HG03196 (cell line): ENCODE measurements around the gene NTPCR.

Source experiments
- ATAC-seq: cut with Tn5 transposase; IDR thresholded peaks from one replicate; pipeline ENCODE4 v1.9.1; 2021; ENCODE audit not compliant: unreplicated experiment

NTPCR gene

DNA sequence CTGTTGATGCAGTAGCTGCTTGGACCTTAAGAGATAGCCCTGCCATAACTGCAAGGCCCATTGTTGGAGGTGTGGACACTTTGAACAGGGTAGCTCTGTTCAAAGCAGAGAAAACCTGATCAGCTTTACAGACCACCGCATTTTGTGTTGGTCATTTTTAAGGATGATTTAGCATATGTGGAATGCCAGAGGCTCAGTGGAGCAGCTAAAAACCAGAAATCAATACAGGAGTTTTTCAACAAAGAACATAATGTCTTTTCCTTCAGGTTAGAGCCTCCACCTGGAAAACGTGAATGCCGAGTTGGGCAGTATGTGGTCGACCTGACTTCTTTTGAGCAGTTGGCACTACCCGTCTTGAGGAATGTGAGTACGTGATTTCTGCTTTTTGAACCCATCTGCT is 5.7 kb downstream of the NTPCR start:
- ATAC-seq: no peak

DNA sequence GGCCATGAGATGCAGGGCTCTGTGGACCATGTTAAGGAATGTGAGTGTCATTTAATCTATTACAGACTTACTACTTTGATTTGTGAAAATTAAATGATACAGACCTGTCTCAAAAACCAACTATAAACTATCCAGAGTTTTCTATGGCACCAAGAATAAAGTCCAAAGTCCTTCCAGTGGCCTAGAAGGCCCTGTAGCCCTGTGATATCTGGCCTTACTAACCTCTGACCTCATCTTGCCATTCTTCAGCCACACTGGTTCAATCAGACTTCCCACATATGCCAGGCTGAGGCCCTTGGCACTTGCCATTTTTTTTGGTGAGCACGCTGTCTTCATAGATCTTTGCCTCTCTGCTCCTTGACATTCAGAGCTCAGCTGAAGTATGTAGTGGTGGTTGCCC is 7.7 kb downstream of the NTPCR start:
- no peak for ATAC-seq

DNA sequence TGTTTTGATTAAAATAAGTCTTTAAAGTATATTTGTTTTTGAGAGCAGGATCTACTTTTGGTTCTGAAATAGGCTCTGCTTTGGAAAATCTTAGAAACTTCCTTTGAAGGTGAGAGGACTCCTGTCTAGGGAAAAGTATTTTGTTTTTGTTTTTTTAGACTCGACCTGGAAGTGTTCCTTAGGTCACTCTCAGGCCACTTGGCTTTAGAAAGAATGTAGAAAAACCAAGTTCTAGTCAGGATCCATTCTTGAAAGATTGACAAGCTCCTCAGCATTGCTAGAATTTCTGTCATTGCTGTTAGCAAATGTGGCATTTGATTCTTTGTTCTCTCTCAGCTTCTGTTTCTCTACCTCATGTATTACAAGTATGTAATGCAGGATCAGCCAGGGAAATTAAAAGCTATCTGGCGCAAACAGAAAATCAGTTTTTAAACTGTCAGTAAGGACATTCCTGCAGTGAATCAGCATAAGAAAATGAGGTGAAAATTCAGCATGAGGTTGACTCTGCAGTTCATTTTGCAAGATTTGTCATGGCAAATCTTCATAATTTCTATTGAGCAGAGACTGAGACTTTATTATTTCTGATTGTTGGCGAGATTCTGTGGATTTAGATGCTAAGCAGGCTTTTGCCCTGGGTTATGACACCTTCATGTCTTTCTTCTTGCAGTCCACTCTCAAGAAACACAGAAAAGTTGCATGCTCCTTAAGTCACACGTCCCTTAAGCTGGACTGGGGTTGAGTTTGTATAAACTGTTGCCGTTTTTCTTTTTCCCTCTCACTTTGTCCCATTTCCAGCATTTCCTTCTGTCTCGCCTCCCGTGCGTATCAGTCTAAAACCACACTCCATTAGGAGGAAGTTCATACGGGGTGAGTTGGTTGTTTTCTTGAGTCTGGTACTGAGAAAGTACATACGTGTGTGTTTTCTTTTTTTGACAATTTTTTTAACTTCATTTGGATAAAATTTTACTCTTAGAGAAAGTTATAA is 12.6 kb downstream of the NTPCR start:
- no peak for ATAC-seq

DNA sequence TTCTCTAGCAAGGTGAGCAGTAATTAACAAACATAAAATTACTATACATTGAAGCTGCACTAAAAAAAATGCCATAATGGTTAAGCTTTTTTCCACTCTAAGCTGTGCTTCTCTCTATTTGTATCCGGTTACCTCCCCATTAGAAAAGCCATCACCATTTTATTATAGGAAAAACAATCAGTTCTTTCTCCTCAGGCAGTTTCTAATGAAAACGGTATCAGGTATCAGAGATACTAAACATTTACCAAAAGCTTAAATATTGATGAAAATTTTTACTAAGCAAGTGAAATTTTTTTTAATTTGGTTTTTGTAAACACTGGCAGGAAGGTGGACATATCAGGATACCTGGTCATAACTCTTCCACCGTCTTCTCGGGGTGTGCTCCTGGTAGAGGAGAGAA is 14.2 kb downstream of the NTPCR start:
- ATAC-seq: no peak

DNA sequence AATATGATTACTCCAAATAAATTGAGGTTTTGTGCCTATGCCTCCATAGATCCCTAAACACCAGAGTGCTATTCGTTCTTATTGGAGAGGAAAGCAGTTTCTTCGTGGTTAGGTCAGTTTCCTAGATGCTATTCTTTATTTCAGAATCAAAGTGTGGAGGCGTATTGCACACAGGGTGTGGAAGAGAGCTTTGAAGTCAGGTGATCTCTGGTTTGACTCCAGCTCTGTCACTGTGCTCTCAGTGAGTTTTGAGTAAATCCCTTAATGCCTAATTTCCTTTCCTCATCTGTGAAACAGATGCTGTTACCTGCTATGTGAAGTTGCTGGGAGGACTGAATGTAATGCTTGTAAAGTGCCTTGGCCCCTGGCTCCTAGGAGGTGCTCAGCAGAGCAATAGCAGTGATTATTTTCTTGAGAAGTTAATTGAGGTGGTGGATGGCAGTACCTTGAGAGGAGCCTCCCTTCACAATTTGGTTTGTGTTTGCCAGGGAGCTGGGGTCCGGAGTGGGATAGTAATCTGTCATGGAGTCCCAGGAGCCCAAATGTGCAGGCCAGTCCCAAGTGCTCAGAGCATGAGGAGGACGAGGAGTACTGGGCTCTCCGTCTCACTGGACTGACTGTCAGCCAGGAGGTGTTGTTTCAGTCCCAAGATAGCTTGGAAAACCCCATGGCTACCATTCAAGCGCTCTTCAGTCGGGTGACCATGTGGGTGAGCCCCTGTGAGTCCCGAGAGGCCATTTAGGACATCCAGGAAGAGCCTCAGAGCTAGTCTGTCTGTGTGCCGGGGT is 14.9 kb downstream of the NTPCR start:
- no peak for ATAC-seq

DNA sequence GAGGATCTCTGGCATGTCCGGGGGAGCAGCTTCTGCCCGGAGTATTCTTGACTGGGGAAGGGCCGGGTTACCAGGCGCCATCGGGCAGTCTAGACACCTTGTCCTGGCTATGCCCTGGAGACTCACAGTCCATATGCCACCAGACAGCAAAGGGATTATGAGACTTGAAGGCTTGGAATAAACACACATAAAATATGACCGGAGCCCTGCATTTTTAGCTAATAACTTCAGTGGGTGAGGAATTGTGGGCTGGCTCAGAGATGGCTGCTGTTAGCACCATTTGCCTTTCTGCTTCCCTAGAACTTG is 15.5 kb downstream of the NTPCR start:
- no peak for ATAC-seq

DNA sequence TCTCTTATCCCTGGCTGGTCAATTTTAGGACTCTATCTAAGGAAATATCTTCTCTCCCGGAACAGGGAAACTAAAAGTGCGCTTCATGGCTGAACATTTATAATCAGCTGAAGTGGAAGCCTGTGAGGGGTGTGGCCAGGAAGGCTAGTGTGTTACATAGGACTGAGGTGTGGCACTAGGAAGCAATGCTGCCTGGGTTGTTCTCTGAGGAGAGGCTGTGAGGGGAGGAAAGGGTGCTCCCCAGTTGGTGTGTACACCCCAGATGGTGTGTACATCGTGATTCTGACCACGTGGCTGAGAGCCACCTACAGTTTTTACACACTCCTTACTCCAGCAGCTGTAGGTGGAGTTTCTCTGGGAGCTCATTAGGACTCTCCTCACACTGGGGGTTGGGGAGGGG is 16.3 kb downstream of the NTPCR start:
- no peak for ATAC-seq

DNA sequence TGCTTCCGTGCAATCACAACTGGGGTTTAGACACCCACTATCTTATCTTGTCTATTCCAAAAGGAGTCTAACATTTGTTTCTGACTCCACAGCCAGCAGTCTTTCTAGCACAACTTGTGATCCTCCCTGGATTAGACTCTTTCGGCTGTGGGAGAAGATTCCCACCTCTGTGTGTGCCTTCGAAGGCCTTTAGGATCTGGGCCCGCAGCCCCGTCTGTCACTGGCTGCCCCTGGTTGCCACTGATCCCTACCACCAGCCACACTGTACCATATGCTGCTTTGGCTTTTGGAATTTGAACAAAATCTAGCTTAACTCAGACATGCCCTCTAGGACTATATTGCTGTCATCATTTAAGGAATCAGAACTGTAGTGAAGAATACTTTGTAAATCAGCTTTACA is 18.0 kb downstream of the NTPCR start:
- ATAC-seq: no peak

DNA sequence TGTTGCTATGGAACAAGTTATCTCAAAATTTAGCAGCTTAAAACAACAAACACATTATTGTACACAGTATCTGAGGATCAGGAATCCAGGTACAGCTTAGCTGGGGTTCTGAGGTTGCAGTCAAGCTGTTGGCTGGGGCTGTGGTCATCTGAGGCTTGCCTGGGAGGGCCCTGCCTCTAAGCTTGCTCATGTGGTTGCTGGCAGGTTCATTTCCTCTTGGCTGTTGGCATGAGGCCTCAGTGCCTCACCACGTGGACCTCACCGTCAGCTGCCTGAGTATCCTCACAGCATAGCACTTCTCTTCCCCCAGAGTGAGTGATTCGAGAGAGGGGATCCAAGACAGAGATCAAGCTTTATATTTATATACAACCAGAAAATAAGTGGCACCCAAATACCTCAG is 18.6 kb downstream of the NTPCR start:
- no peak for ATAC-seq

DNA sequence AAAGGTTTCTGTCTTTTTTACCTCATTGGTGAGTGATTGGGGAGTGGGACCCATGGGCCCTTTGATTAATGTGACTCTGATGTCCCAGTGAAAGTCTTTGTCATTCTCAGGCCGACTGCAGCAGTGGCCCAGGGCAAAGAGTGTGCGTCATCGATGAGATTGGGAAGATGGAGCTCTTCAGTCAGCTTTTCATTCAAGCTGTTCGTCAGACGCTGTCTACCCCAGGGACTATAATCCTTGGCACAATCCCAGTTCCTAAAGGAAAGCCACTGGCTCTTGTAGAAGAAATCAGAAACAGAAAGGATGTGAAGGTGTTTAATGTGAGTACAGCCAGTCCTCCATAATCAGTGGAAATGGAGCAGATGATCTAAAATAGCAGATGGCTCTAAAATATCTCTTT is 19.4 kb downstream of the NTPCR start:
- no peak for ATAC-seq

DNA sequence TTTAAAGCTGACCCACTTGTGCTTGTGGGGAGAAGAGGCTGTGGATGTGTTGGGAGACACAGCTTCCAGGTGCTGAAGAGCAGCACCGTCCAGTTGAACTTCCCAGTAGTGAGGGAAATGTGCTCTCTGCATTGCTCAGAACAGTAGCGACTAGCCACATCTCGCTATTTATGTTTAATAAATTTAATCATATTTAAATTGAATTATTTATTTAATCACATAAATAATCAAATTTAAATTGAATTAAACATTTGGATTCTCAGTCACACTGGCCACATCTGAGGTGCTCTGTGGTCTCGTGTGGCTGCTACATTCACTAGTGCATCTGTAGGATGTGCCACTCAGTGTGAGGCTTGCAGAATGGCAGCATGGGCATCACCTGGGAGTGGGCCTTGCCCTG is 20.1 kb downstream of the NTPCR start:
- no peak for ATAC-seq

DNA sequence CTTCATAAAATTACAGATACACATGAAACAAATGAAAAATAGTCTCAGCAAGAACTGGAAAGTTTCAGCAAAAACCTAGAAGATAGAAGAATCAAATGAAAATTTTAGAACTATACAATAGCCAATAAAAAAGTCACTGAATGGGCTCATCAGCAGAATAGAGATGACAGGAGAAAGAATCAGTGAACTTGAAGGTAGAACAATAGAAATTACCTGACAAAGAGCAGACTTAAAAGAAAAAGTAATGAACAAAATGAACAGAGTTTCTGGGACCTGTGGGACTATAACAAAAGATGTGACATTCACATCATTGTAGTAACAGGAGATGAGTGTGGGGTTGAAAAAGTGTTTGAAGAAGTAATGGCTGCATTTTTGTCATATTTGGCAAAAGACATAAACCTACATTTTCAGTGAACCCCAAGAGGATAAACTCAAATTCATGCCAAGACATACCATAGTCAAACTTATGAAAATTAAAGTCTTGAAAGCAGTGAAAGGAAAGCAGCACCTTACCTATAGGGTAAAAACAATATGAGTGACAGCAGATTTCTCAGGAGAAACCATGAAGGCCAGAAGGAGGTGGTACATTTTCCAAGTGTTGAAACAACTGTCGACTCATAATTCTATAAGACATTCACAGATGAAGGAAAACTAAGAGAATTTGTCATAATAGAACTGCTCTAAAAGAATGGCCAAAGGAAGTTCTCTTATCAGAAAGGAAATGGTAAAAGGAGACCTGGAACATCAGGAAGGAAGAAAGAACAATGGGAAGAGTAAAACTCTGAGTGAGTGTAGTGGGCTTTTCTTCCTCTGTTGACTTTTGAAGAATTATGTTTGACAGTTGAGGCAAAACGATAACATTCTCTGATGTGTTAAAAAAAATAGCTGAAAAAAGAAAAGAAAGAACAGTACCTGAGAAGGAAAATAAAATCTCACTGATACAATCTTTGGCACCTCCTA is 23.5 kb downstream of the NTPCR start:
- no peak for ATAC-seq

DNA sequence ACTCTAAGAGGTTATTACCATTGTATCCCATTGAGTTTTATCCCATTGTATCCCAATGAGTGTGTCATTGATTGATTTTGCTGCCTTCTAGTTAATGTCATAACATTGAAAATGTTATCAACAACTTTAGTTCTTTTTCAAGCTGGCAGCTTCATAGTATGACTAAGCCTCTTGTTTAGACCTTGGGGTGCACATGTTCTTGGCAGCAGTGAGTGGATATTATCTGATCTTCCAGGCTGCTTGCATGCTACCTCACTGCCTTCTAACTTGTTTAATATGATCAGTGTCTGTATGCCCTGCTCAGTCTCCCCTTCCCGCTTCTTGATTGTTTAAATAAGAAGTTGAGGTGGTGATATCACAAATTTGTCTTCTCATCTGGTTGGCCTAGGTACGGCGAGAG is 24.6 kb downstream of the NTPCR start:
- ATAC-seq: no peak

DNA sequence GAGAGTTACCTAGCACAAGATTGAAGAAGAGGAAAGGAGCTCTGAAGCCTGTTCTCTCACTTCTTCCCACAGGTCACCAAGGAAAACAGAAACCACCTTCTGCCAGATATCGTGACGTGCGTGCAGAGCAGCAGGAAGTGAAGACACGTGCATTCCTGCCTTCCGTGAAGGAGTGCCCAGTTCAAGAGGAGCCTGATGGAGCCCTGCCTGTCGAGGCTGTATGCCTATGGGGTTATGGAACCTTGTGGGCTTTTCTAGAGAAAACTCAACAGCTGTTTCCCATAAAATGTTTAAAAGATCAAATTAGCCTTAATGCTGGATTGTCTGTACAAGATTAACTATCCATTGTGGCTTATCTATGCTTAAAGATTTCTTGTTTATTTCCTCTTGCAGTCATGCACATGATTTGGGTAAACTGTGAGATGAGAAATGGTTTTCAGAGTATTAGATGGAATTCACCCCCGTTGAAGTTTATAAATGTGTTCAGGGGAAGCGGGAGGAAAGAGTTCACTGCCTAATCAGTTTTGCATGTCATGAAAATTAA is 27.8 kb downstream of the NTPCR start:
- ATAC-seq: no peak

DNA sequence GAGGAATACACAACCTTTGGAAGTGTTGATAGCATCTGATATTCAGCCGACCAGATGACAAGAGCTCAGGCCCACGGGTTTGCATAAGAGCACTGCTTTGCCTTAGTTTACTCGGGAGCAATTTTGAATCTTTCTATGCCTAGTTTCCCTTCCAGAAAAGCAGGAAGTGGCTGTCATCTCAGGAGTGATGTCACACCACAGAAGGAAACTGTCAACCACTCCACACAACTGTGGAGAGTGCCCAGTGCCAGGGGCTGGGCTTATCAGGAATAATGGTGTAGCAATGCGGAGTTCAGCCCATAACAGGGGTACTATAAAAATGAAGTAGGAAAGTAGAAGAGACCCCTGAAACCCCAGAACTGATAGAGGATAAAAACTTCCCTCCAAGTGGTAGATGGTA is 28.4 kb downstream of the NTPCR start:
- ATAC-seq: no peak

DNA sequence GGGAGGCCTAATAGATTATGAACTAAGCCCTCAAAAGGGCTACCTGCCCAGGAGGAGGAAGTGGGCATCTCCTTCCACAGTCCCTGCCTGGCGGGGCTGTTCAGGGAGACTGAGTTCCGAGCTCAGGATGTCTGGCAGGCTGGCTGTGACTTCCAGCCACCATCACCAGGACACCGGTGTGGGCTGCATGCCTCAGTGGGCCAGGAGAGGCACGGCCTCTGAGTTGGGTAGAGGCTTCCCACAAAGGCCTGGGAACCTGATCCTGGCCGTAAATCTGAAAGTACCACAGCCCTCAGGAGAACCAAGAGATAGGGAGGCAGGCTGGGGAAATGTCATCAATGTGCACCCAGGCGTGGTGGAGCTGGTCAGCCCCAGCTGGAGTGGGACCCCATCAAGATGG is 29.1 kb downstream of the NTPCR start:
- no peak for ATAC-seq

DNA sequence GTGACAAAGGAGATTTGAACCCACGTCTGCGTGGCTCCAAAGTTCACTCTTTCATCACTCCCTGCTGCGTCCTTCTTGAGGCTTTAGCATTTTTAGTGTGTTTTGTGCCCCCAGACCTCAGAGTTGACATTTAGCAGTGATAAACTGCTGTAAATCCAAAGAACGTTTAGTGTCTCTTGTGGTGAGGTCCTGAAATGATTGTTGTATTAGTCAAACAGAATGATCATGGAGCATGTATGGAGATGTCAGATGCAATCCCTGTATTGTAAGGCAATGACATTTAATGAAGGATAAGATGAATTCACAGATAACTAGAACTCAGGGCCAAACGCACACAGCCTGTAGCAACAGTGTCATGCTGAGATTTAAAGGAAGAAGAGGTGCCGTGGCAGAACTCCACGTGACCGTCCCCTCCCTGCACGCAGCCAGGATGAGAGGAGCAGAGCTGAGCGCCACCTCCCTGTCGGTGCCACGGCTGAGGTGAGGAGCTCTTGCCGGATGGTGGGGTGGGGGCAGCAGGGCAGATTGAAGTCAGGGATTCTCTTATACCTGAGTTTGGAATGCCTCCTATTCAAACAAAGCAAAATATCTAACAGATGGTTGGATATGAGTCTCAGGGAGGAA is 30.1 kb downstream of the NTPCR start:
- no peak for ATAC-seq

DNA sequence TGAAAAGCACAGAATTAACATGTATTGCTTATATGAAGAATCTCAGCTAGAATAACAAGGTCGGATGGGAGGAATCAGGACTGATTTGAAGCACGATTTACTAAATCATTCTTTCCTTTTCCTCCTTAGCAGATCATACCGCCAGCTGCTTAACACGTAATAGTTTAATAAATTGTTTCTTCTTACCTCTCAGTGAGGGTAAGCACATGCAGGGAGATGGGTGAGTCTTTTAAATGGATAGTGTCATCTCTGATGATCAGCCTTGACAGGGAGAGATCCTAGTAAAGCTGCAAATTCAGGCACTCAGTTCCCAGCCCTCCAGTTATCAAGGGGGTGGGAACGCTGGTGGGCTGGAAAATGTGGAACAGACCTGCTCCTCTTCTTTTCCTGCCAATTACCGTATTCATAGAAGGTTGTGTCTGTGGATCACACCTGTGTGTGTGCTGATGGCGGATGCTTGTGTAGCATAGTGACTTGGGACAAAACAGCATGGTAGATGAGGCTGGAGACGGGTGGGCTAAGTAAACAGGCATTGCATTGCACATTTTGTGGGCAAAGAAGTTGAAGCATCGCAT is 30.7 kb downstream of the NTPCR start:
- no peak for ATAC-seq

DNA sequence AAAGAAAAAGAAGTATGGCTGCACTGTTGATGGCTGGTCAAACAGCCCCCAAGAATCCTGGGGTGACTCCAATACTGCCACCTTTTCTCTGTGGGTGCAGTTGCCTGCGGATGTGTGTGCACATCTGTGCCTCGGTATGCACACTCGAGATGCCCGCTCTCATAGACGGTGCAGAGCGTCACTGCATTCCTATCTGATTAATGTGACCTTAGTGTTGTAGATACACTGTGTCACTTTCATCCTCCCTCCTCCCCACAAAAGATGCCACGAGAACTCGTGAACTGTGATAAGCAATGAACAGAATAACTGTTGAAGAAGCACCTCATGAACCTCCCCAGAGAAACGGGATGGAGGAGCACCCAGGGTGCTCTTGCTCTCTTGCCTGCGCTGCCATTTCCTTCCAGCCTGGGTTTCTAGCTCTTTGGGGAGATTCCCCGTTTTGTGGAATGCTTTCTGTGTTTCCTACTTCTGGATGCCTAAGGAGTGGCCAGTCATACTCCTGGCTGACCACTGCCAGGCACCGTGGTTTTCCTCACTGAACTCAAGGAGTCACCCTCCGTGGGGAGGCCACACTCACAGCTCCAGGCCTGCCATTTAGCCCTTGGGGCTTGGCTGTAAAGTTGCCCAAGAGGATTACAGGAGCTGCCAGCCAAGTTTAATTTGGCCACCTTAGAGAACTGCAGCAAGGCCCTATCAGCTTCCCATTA is 32.0 kb downstream of the NTPCR start:
- no peak for ATAC-seq

DNA sequence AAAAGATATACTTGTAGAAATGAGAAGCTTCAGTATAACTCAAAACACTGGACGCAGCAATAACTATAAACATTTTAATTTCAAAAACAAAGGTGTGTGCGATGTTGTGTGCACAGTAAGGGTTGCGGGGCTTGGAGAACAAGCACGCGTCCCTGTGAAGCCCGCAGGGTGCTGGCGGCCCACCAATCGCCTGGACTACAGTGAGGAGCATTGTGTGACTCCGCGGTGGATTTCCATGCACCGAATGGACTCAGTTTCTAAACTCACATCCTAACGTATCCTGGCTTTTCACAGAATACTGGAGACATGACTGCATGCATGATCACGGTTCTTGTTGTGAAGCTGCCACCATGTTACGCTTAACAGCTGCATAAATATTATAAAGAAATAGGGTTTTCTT is 33.0 kb downstream of the NTPCR start:
- ATAC-seq: no peak
